K562 (cell line): ENCODE measurements around the gene ZSWIM8. TPM values are rescaled to one million over a fixed set of nuclear protein-coding genes. Genes with fewer than 3 reads are reported as not detected.

Experiments used
- BRD9 ChIP-seq: fragments of 450-650 bp; IDR thresholded peaks from 2 replicates; pipeline ENCODE4 v1.6.1; 2018; ENCODE audit warnings: low read depth; ENCODE audit not compliant: partially characterized antibody
- CSDE1 ChIP-seq, 2 experiments: fragments of 450-650 bp; IDR thresholded peaks; 2 replicates each; pipeline ENCODE4 v1.6.1; 2016; ENCODE audit warnings: mild to moderate bottlenecking in 1 of 2
- FOSL1 ChIP-seq: fragments of 200-800 bp; sonication (Bioruptor generic); conservative IDR thresholded peaks from 2 replicates; pipeline ENCODE4 v1.6.1; 2016; ENCODE audit warnings: missing genetic modification characterization, missing compliant biosample characterization
- FUS ChIP-seq: fragments of 200-400 bp; formaldehyde crosslinking; optimal IDR thresholded peaks from 2 replicates; pipeline ENCODE3; 2017; ENCODE audit warnings: low read depth, low read length
- RBFOX2 ChIP-seq: fragments of 200-400 bp; formaldehyde crosslinking; IDR thresholded peaks from 2 replicates; pipeline ENCODE4 v1.6.1; 2017; ENCODE audit warnings: low read depth, mild to moderate bottlenecking, low read length, moderate library complexity
- SRSF1 ChIP-seq: fragments of 200-400 bp; formaldehyde crosslinking; IDR thresholded peaks from 2 replicates; pipeline ENCODE4 v1.6.1; 2017; ENCODE audit warnings: mild to moderate bottlenecking, low read depth, low read length, moderate library complexity
- ZNF24 ChIP-seq: fragments of 450-650 bp; IDR thresholded peaks from 2 replicates; pipeline ENCODE4 v1.6.1; 2016
- ZNF561 ChIP-seq: fragments of 450-650 bp; formaldehyde crosslinking; conservative IDR thresholded peaks from 2 replicates; pipeline ENCODE4 v1.4.0; 2020; ENCODE audit warnings: mild to moderate bottlenecking, moderate library complexity
- polyA plus RNA-seq, 8 experiments: library from polyadenylated mRNA; depleted of rRNA in 4 of 8; stranded (reverse) in 5 of 8; unstranded in 3 of 8; fragments of >200 nt; fragmentation: Nextera tagmentation in 2 of 8; fragmentation: Illumina TruSeq in 1 of 8; extraction: Ambion mirVana in 2 of 8; extraction: Trizol in 1 of 8; gene quantifications; 2 replicates each; pipeline versions ENCODE4 v1.2.1 to v1.2.3, GENCODE V29; 2011 to 2014; ENCODE audit warnings: inconsistent platforms in 1 of 8, missing spikeins in 1 of 8
- total RNA-seq, 7 experiments: library from RNA; depleted of rRNA in 6 of 7; stranded (reverse); fragments of >200 nt in 6 of 7; fragmentation: Illumina TruSeq in 2 of 7; extraction: Trizol in 2 of 7; gene quantifications; 2 replicates each; pipeline versions ENCODE4 v1.2.1 to v1.2.3, GENCODE V29; 2011 to 2021; ENCODE audit warnings: low replicate concordance in 1 of 7
- TF ChIP-seq, protein P1 (sequence below): IDR thresholded peaks from 2 replicates; pipeline ENCODE4 v1.6.1; 2016; ENCODE audit warnings: missing genetic modification characterization, missing compliant biosample characterization
- TF ChIP-seq, protein P2 (sequence below), 2 experiments: IDR thresholded peaks; 2 replicates each; pipeline ENCODE4 v1.6.1; 2012; ENCODE audit warnings: improper control_type of control experiment in 2 of 2, low read depth in 2 of 2, low read length in 2 of 2, borderline replicate concordance in 1 of 2
- TF ChIP-seq, protein P3 (sequence below), 2 experiments: fragments of 150-350 bp in 1 of 2; IDR thresholded peaks; 2 replicates each; pipeline ENCODE4 v1.6.1; 2012 to 2016; ENCODE audit warnings: low read depth in 2 of 2, low read length in 2 of 2, mild to moderate bottlenecking in 1 of 2, moderate library complexity in 1 of 2
- TF ChIP-seq, protein P4 (sequence below): fragments of 200-800 bp; sonication (Bioruptor generic); IDR thresholded peaks from 2 replicates; pipeline ENCODE4 v1.6.1; 2017; ENCODE audit warnings: missing genetic modification characterization, missing compliant biosample characterization
- TF ChIP-seq, protein P5 (sequence below): sonication (generic); formaldehyde crosslinking; IDR thresholded peaks from 2 replicates; pipeline ENCODE4 v1.4.0; 2020; ENCODE audit warnings: mild to moderate bottlenecking, missing genetic modification reagents

The ZSWIM8 gene
- total and polyA plus RNA-seq, 9 of the 15 experiments (the other 6 are each of a cell fraction or from before 2014, with no cell fraction given) = 5.6 to 47.8 (median 26.7) TPM

DNA sequence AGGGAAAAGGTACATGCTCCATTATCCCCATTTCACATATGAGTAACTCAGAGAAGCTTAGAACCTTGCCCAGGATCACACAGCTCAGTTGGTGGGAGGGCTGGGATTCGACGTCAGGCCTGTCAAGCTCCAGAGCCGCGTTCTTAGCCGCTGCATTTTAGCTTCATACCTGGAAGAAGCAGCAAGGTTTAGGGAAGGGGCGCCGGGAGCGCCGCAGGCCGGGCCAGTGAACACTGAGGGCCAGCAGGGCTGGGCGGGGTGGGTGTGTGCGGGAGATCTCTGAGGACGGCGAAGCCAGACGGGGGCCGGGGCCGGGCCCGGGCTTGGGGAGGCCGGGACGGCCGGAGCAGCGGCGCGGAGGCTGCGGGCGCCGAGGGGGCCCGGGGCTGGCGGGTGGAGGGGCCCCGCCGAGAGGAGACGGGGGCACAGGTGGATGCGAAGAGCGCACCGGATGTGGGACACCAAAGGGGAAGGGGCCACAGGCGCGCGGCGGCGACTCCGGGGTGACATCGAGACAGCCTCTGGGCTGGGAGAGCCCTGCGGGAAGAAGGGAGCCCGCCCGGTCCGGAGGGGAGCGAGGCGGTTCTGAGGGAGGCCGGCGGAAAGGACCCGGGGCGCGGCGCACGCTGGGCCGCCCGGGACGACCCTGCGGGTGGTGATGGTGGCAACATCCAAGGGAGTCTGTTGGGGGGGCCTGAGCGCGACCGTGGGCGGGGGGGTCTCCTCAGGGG is 25.5 kb downstream of the ZSWIM8 start (continued):
- TF ChIP-seq, protein P1, sequence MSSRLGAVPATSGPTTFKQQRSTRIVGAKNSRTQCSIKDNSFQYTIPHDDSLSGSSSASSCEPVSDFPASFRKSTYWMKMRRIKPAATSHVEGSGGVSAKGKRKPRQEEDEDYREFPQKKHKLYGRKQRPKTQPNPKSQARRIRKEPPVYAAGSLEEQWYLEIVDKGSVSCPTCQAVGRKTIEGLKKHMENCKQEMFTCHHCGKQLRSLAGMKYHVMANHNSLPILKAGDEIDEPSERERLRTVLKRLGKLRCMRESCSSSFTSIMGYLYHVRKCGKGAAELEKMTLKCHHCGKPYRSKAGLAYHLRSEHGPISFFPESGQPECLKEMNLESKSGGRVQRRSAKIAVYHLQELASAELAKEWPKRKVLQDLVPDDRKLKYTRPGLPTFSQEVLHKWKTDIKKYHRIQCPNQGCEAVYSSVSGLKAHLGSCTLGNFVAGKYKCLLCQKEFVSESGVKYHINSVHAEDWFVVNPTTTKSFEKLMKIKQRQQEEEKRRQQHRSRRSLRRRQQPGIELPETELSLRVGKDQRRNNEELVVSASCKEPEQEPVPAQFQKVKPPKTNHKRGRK = no peak
- TF ChIP-seq BRD9 (peak; percentile 10), ZNF561 (CRISPR knock-in tag) (no peak), FUS (no peak), RBFOX2 (peak; percentile 80; the same call in 1 of the 2 replicates), CSDE1 (IDR thresholded peaks at IDR 0.05) (no peak), SRSF1 (no peak), ZNF24 (no peak), FOSL1 (tag) (no peak)
- TF ChIP-seq, protein P2, sequence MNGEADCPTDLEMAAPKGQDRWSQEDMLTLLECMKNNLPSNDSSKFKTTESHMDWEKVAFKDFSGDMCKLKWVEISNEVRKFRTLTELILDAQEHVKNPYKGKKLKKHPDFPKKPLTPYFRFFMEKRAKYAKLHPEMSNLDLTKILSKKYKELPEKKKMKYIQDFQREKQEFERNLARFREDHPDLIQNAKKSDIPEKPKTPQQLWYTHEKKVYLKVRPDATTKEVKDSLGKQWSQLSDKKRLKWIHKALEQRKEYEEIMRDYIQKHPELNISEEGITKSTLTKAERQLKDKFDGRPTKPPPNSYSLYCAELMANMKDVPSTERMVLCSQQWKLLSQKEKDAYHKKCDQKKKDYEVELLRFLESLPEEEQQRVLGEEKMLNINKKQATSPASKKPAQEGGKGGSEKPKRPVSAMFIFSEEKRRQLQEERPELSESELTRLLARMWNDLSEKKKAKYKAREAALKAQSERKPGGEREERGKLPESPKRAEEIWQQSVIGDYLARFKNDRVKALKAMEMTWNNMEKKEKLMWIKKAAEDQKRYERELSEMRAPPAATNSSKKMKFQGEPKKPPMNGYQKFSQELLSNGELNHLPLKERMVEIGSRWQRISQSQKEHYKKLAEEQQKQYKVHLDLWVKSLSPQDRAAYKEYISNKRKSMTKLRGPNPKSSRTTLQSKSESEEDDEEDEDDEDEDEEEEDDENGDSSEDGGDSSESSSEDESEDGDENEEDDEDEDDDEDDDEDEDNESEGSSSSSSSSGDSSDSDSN (IDR thresholded peaks at IDR 0.05; ENCODE audit: borderline replicate concordance in 1 of 2, low read depth in 2 of 2, low read length in 2 of 2) = 0 out of 4 replicates have a peak, but pooled peaks of 1 of the 2 experiments have one; percentile 3
- TF ChIP-seq, protein P3, sequence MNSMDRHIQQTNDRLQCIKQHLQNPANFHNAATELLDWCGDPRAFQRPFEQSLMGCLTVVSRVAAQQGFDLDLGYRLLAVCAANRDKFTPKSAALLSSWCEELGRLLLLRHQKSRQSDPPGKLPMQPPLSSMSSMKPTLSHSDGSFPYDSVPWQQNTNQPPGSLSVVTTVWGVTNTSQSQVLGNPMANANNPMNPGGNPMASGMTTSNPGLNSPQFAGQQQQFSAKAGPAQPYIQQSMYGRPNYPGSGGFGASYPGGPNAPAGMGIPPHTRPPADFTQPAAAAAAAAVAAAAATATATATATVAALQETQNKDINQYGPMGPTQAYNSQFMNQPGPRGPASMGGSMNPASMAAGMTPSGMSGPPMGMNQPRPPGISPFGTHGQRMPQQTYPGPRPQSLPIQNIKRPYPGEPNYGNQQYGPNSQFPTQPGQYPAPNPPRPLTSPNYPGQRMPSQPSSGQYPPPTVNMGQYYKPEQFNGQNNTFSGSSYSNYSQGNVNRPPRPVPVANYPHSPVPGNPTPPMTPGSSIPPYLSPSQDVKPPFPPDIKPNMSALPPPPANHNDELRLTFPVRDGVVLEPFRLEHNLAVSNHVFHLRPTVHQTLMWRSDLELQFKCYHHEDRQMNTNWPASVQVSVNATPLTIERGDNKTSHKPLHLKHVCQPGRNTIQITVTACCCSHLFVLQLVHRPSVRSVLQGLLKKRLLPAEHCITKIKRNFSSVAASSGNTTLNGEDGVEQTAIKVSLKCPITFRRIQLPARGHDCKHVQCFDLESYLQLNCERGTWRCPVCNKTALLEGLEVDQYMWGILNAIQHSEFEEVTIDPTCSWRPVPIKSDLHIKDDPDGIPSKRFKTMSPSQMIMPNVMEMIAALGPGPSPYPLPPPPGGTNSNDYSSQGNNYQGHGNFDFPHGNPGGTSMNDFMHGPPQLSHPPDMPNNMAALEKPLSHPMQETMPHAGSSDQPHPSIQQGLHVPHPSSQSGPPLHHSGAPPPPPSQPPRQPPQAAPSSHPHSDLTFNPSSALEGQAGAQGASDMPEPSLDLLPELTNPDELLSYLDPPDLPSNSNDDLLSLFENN (IDR thresholded peaks at IDR 0.05; ENCODE audit: low read depth in 2 of 2, low read length in 2 of 2) = no peak
- TF ChIP-seq, protein P4, sequence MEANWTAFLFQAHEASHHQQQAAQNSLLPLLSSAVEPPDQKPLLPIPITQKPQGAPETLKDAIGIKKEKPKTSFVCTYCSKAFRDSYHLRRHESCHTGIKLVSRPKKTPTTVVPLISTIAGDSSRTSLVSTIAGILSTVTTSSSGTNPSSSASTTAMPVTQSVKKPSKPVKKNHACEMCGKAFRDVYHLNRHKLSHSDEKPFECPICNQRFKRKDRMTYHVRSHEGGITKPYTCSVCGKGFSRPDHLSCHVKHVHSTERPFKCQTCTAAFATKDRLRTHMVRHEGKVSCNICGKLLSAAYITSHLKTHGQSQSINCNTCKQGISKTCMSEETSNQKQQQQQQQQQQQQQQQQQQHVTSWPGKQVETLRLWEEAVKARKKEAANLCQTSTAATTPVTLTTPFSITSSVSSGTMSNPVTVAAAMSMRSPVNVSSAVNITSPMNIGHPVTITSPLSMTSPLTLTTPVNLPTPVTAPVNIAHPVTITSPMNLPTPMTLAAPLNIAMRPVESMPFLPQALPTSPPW (CRISPR knock-in tag) = no peak
- TF ChIP-seq, protein P5, sequence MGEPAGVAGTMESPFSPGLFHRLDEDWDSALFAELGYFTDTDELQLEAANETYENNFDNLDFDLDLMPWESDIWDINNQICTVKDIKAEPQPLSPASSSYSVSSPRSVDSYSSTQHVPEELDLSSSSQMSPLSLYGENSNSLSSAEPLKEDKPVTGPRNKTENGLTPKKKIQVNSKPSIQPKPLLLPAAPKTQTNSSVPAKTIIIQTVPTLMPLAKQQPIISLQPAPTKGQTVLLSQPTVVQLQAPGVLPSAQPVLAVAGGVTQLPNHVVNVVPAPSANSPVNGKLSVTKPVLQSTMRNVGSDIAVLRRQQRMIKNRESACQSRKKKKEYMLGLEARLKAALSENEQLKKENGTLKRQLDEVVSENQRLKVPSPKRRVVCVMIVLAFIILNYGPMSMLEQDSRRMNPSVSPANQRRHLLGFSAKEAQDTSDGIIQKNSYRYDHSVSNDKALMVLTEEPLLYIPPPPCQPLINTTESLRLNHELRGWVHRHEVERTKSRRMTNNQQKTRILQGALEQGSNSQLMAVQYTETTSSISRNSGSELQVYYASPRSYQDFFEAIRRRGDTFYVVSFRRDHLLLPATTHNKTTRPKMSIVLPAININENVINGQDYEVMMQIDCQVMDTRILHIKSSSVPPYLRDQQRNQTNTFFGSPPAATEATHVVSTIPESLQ = 0 out of 2 replicates have a peak, but pooled peaks have one; percentile 25
